ENCODE results near the gene FAM193B.

- TF ChIP-seq NFYB (CRISPR knock-in tag; IDR thresholded peaks at IDR 0.05) (no peak), SP1 (IDR thresholded peaks at IDR 0.05) (no peak), SP1 (CRISPR knock-in tag; IDR thresholded peaks at IDR 0.05) (no peak), ZNF362 (CRISPR knock-in tag; IDR thresholded peaks at IDR 0.05; ENCODE audit: borderline replicate concordance) (no peak), JUND (CRISPR knock-in tag; IDR thresholded peaks at IDR 0.05) (no peak), NFIC (IDR thresholded peaks at IDR 0.05; ENCODE audit: low read length) (no peak), POLR2AphosphoS2 (IDR thresholded peaks at IDR 0.05; ENCODE audit: low read depth, low read length) (no peak), MTERF4 (CRISPR knock-in tag; IDR thresholded peaks at IDR 0.05) (no peak), NFE2L2 (IDR thresholded peaks at IDR 0.05; ENCODE audit: low read length) (no peak), POLR2A (IDR thresholded peaks at IDR 0.05; ENCODE audit: insufficient read depth in 1 of 2, low read depth in 2 of 2, low read length in 2 of 2) (no peak), ZSCAN22 (CRISPR knock-in tag; IDR thresholded peaks at IDR 0.05) (no peak)
Measured at GRCh38 chr5:177470759-177471536, 83.4 kb downstream of the FAM193B start.
